HepG2 (cell line): ENCODE results near the gene SNUPN. TPM values are rescaled to one million over a fixed set of nuclear protein-coding genes. Genes with fewer than 3 reads are reported as not detected.

ENCODE experiments used
- ATAC-seq: fragments of 200-7000 bp; cut with Tn5 transposase; 3 replicates; pipeline ENCODE4 v1.9.1; 2020; ENCODE audit warnings: mild to moderate bottlenecking, moderate library complexity
- BruUV-seq: library from RNA; stranded (reverse); fragments of 400-500 nt; replicated peaks from 2 replicates; lab custom pipeline; 2021; lab: Mats Ljungman, UMichigan
- CTCF ChIA-PET: fragments of 300-600 bp; formaldehyde crosslinking; extraction: SDS; loops from one replicate; lab custom pipeline; 2021; ENCODE audit warnings: low total read pairs, inconsistent platforms, low intra/inter-chr PET ratio; lab: Yijun Ruan, JAX
- POLR2A ChIA-PET: fragments of 350-600 bp; sonication (Branson Sonifier 250); formaldehyde crosslinking; loops from one replicate; lab custom pipeline; 2020; ENCODE audit warnings: antibody characterized with exemption, inconsistent platforms; lab: Yijun Ruan, JAX
- DNase-seq: peaks from one replicate; pipeline ENCODE4 v3.0.0-alpha.2; 2015; ENCODE audit warnings: low spot score
- FAIRE-seq: peaks from 3 replicates; lab custom pipeline; 2011; peaks lifted over from hg19 to GRCh38; lab: Jason Lieb, UNC
- H2AFZ ChIP-seq: one replicate; pipeline ENCODE4 v1.6.1; 2011; ENCODE audit warnings: low read length, inconsistent platforms
- H3K27ac ChIP-seq: fragments of 300-600 bp; 3 replicates; pipeline ENCODE4 v1.8.0; 2011; ENCODE audit warnings: mixed run types, mild to moderate bottlenecking, mixed read lengths, low read length, inconsistent platforms; ENCODE audit not compliant: insufficient read depth; ENCODE audit errors: extremely low read length
- H3K27me3 ChIP-seq, 2 experiments: fragments of 200-600 bp in 1 of 2; 2 replicates in 1 of 2; 3 replicates in 1 of 2; pipeline versions ENCODE4 v1.6.0 to v1.8.0; 2011; ENCODE audit warnings: low read length in 2 of 2, mild to moderate bottlenecking in 2 of 2, moderate library complexity in 2 of 2, inconsistent platforms in 1 of 2; ENCODE audit not compliant: insufficient read depth in 2 of 2, control insufficient read depth in 1 of 2
- H3K36me3 ChIP-seq, 2 experiments: fragments of 200-600 bp in 1 of 2; replicated peaks in 1 of 2; 2 replicates in 1 of 2; 3 replicates in 1 of 2; pipeline versions ENCODE4 v1.5.1 to v1.8.0; 2011; ENCODE audit warnings: low read length in 2 of 2, inconsistent platforms in 1 of 2; ENCODE audit not compliant: insufficient read depth in 2 of 2, control insufficient read depth in 1 of 2
- H3K4me1 ChIP-seq: 2 replicates; pipeline ENCODE4 v1.5.1; 2012; ENCODE audit warnings: low read length, inconsistent platforms; ENCODE audit not compliant: insufficient read depth
- H3K4me2 ChIP-seq: 2 replicates; pipeline ENCODE4 v1.6.0; 2011; ENCODE audit warnings: low read depth, low read length, inconsistent platforms
- H3K4me3 ChIP-seq, 3 experiments: fragments of 200-600 bp in 1 of 3; sonication (generic), shearing (Covaris generic) in 1 of 3; replicated peaks in 1 of 3; 2 replicates each; pipeline ENCODE4 v1.5.1; 2011 to 2016; ENCODE audit warnings: low read length in 3 of 3, inconsistent platforms in 2 of 3, low read depth in 2 of 3, mild to moderate bottlenecking in 2 of 3, control low read depth in 1 of 3, mixed read lengths in 1 of 3; ENCODE audit not compliant: insufficient read depth in 1 of 3
- H3K79me2 ChIP-seq: one replicate; pipeline ENCODE4 v1.6.1; 2011; ENCODE audit warnings: low read length, inconsistent platforms; ENCODE audit not compliant: insufficient read depth
- H3K9ac ChIP-seq: 2 replicates; pipeline ENCODE4 v1.6.0; 2011; ENCODE audit warnings: mild to moderate bottlenecking, low read depth, low read length, inconsistent platforms; ENCODE audit not compliant: insufficient read depth
- H3K9me3 ChIP-seq: 2 replicates; pipeline ENCODE4 v1.5.1; 2012; ENCODE audit warnings: mild to moderate bottlenecking, low read length
- H4K20me1 ChIP-seq: 2 replicates; pipeline ENCODE4 v1.6.0; 2011; ENCODE audit warnings: inconsistent platforms, mild to moderate bottlenecking, low read length, moderate library complexity; ENCODE audit not compliant: insufficient read depth
- DNMT3B ChIP-seq: conservative IDR thresholded peaks from 2 replicates; pipeline ENCODE4 v1.6.1; 2016; ENCODE audit warnings: missing biosample characterization, control low read depth
- E2F1 ChIP-seq: sonication (generic); formaldehyde crosslinking; IDR thresholded peaks from 2 replicates; pipeline ENCODE4 v1.5.0; 2020; ENCODE audit warnings: missing genetic modification reagents
- ISX ChIP-seq: sonication (generic); formaldehyde crosslinking; conservative IDR thresholded peaks from 2 replicates; pipeline ENCODE4 v1.5.0; 2020; ENCODE audit warnings: missing genetic modification reagents
- NCOR1 ChIP-seq: fragments of 200-600 bp; sonication (generic); IDR thresholded peaks from 2 replicates; pipeline ENCODE4 v1.7.0; 2017; ENCODE audit warnings: antibody characterized with exemption, low read length, borderline replicate concordance
- NFYB ChIP-seq: sonication (generic); formaldehyde crosslinking; IDR thresholded peaks from 2 replicates; pipeline ENCODE4 v1.4.0; 2020; ENCODE audit warnings: missing genetic modification reagents
- SIN3A ChIP-seq: IDR thresholded peaks from 2 replicates; pipeline ENCODE4 v1.6.1; 2011; ENCODE audit warnings: low read depth, mild to moderate bottlenecking, control low read depth, low read length, borderline replicate concordance
- TAF1 ChIP-seq: sonication (generic); formaldehyde crosslinking; IDR thresholded peaks from 2 replicates; pipeline ENCODE4 v1.4.0; 2020; ENCODE audit warnings: missing genetic modification reagents
- ZBTB40 ChIP-seq, 2 experiments: fragments of 450-650 bp in 1 of 2; sonication (generic) in 1 of 2; formaldehyde crosslinking in 1 of 2; IDR thresholded peaks; 2 replicates each; pipeline versions ENCODE4 v1.6.1 to v1.8.0; 2016 to 2022; ENCODE audit warnings: antibody characterized with exemption in 1 of 2, mild to moderate bottlenecking in 1 of 2, missing genetic modification reagents in 1 of 2
- ZNF12 ChIP-seq: sonication (generic); formaldehyde crosslinking; IDR thresholded peaks from 2 replicates; pipeline ENCODE4 v1.5.0; 2020; ENCODE audit warnings: missing genetic modification reagents
- ZNF333 ChIP-seq: sonication (generic); formaldehyde crosslinking; IDR thresholded peaks from 2 replicates; pipeline ENCODE4 v1.4.0; 2020; ENCODE audit warnings: mild to moderate bottlenecking, missing genetic modification reagents, borderline replicate concordance
- ZNF556 ChIP-seq: sonication (generic); formaldehyde crosslinking; IDR thresholded peaks from 2 replicates; pipeline ENCODE4 v1.4.0; 2020; ENCODE audit warnings: mild to moderate bottlenecking, missing genetic modification reagents, borderline replicate concordance
- WGBS: methylation state at CpG from one replicate; pipeline ENCODE4 v1.1.6; 2017; ENCODE audit warnings: low lambda C conversion rate; 5-methylcytosine and 5-hydroxymethylcytosine counted together
- in situ Hi-C: cut with HindIII; loops from 2 replicates; pipeline ENCODE4 v1.10.0; 2017; ENCODE audit warnings: low pct_unique_long_range_greater_than_20kb; ENCODE audit not compliant: extremely low pct_ligation_motif_present
- intact Hi-C: fragments of 100-400 bp; cut with micrococcal nuclease; formaldehyde crosslinking; loops from one replicate; pipeline ENCODE4 v1.10.0; 2022; ENCODE audit not compliant: unreplicated experiment
- polyA plus RNA-seq, 8 experiments: library from polyadenylated mRNA; depleted of rRNA in 3 of 8; stranded (reverse) in 7 of 8; unstranded in 1 of 8; fragments of >200 nt; fragmentation: Illumina TruSeq in 4 of 8; extraction: Trizol in 4 of 8; gene quantifications; 2 replicates each; pipeline versions ENCODE4 v1.2.1 to v1.2.3, GENCODE V29; 2011 to 2016; ENCODE audit warnings: low read depth in 4 of 8, missing spikeins in 1 of 8, mixed read lengths in 1 of 8; ENCODE audit not compliant: insufficient read depth in 1 of 8
- total RNA-seq, 5 experiments: library from RNA; depleted of rRNA; stranded (reverse); fragments of >200 nt; fragmentation: Illumina TruSeq; extraction: Trizol; gene quantifications; 2 replicates each; pipeline ENCODE4 v1.2.3, GENCODE V29; 2016; ENCODE audit warnings: low read depth in 1 of 5

SNUPN gene
- total and polyA plus RNA-seq, 2 of the 13 experiments (the other 11 are each of a cell fraction or from before 2014, with no cell fraction given): 9.0 to 16.4 TPM

DNA sequence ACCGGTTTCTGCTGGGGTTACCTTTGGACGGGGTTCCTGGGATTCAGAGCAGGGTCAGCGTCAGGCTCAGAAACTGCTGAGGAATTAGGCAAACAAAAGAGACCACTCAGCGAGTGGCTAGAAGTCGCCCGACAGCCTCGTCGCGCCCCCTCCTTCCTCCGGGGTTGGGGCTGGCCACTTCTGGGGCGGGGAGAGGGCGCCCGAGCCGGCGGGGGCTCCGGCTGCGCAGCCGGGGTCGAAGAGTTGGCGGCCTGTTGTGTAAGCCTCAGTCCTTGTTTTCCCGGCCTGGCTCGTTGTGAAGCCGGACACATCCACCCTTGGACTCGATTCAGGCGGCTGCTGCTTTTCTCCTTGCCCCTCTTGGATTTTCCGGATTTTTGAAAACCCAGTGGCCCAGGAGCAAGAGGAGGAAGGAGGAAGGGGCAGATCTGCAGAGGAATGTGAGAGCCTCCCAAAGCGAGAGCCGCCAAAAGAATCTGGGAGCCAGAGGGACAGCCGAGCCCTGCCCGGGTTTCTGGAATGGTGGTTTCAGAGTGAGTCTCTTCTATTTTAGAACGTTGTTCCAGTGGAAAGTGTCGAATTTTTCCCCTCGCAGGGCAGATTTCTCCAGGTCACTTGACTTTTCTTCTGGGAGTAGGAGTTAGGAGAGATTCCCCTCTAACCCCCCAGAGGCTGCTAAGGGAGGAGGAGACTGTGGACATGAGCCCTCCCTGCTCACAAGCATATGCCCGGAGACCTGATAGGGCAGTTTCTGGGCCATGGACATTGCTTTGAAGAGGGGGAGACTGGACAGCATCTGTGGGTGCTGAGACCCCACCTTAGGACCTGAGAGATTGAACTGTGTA is 22.9 kb upstream of the SNUPN start:
- H2AFZ ChIP-seq: no peak overlapping the region
- in situ Hi-C loops (loop anchor here (5.0 to 10.0 kb wide), 2 partner anchors 34 to 284 kb away; partner anchors contain the start of gene MAN2C1), intact Hi-C loops (loop anchor here (2.0 kb wide), 1 partner anchor 34 kb away; no protein-coding TSS in a partner anchor)
- peaks cover 9% of the 10 kb centered on the region for H4K20me1 ChIP-seq
- POLR2A ChIA-PET: interaction anchor here (1.0 to 2.6 kb wide), 17 partner anchors 10 to 280 kb away, joined by 3 to 39 read pairs (median 7); partner anchors contain the start of genes IMP3, MAN2C1, PTPN9 and SIN3A
- H3K4me3 ChIP-seq: peak overlapping the region; percentile 83 to 96 (median 93)
- peak overlapping the region; percentile 89 for H3K9ac ChIP-seq
- H3K36me3 ChIP-seq: peaks cover 0 to under 1% of the 10 kb centered on the region in 2 experiments; a peak in 1 of 5 replicates
- ATAC-seq (peak; percentile 64), DNase-seq (peak; percentile 63), FAIRE-seq (peak; percentile 59)
- peak overlapping the region; percentile 98 for H3K27ac ChIP-seq
- 0% methylated on average over 17 of the region's 34 CpGs for WGBS
- CTCF ChIA-PET: no interaction called here
- no peaks in the 10 kb centered on the region for H3K9me3 ChIP-seq
- H3K4me1 ChIP-seq: peaks cover 58% of the 10 kb centered on the region
- H3K27me3 ChIP-seq: peaks cover 0 to 2% of the 10 kb centered on the region in 2 experiments; a peak in 1 of 5 replicates
- BruUV-seq: TSS peak; percentile 63
- peaks cover 59% of the 10 kb centered on the region for H3K79me2 ChIP-seq
- H3K4me2 ChIP-seq: peak overlapping the region; percentile 97
- TF ChIP-seq NFYB (CRISPR knock-in tag): 0 out of 2 replicates have a peak, but pooled peaks have one; percentile 29
- TF ChIP-seq SIN3A: peak; percentile 62; the same call in 1 of the 2 replicates
- no peak for TF ChIP-seq TAF1 (CRISPR knock-in tag)
- 0 out of 2 replicates have a peak, but pooled peaks have one; percentile 23 for TF ChIP-seq ISX (CRISPR knock-in tag)
- TF ChIP-seq ZNF333 (CRISPR knock-in tag): no peak
- TF ChIP-seq DNMT3B (CRISPR knock-in tag): 0 out of 2 replicates have a peak, but pooled peaks have one; percentile 31
- TF ChIP-seq E2F1 (CRISPR knock-in tag): no peak
- 0 out of 2 replicates have a peak, but pooled peaks have one; percentile 12 for TF ChIP-seq ZNF12 (CRISPR knock-in tag)
- 0 out of 2 replicates have a peak, but pooled peaks have one; percentile 26 for TF ChIP-seq ZNF556
- no peak for TF ChIP-seq ZBTB40 (IDR thresholded peaks at IDR 0.05)
- TF ChIP-seq ZBTB40 (CRISPR knock-in tag; IDR thresholded peaks at IDR 0.05): 0 out of 2 replicates have a peak, but pooled peaks have one; percentile 2
- TF ChIP-seq NCOR1: peak; percentile 35; the same call in 1 of the 2 replicates
